GM12891 (cell line): ENCODE measurements around the gene BAHCC1.

Experiments
- PAX5 ChIP-seq: IDR thresholded peaks from 2 replicates; pipeline ENCODE4 v1.6.1; 2011; ENCODE audit warnings: low read length, moderate library complexity, mild to moderate bottlenecking; ENCODE audit not compliant: insufficient read depth, severe bottlenecking
- POLR2A ChIP-seq: IDR thresholded peaks from 2 replicates; pipeline ENCODE4 v1.6.1; 2011; ENCODE audit warnings: low read depth, low read length, control low read depth
- POLR2AphosphoS5 ChIP-seq: IDR thresholded peaks from 2 replicates; pipeline ENCODE4 v1.6.1; 2011; ENCODE audit warnings: low read depth, low read length, control low read depth
- SPI1 ChIP-seq: IDR thresholded peaks from 2 replicates; pipeline ENCODE4 v1.6.1; 2011; ENCODE audit warnings: low read depth, low read length, control low read depth
- TAF1 ChIP-seq: IDR thresholded peaks from 2 replicates; pipeline ENCODE4 v1.6.1; 2011; ENCODE audit warnings: low read depth, low read length, control low read depth

GRCh38 chr17:81445642-81446503, 50.6 kb downstream of the BAHCC1 start:
- TF ChIP-seq POLR2A: no peak
- no peak for TF ChIP-seq POLR2AphosphoS5
- TF ChIP-seq SPI1: no peak
- TF ChIP-seq TAF1: no peak
- TF ChIP-seq PAX5: no peak
